Stimulated activated CD4-positive, alpha-beta T cell treated with anti-CD3 and anti-CD28 coated beads, Interleukin-1b, Interleukin-23, amount 100 ng/mL, for 4 hours (primary cell): ENCODE data around the gene ARHGAP4.

Experiments used
- DNase-seq, 2 donors: peaks; one replicate each; pipeline ENCODE4 v3.0.0-alpha.2; 2020; ENCODE audit warnings: low read depth in 2 of 2

ARHGAP4 gene

DNA sequence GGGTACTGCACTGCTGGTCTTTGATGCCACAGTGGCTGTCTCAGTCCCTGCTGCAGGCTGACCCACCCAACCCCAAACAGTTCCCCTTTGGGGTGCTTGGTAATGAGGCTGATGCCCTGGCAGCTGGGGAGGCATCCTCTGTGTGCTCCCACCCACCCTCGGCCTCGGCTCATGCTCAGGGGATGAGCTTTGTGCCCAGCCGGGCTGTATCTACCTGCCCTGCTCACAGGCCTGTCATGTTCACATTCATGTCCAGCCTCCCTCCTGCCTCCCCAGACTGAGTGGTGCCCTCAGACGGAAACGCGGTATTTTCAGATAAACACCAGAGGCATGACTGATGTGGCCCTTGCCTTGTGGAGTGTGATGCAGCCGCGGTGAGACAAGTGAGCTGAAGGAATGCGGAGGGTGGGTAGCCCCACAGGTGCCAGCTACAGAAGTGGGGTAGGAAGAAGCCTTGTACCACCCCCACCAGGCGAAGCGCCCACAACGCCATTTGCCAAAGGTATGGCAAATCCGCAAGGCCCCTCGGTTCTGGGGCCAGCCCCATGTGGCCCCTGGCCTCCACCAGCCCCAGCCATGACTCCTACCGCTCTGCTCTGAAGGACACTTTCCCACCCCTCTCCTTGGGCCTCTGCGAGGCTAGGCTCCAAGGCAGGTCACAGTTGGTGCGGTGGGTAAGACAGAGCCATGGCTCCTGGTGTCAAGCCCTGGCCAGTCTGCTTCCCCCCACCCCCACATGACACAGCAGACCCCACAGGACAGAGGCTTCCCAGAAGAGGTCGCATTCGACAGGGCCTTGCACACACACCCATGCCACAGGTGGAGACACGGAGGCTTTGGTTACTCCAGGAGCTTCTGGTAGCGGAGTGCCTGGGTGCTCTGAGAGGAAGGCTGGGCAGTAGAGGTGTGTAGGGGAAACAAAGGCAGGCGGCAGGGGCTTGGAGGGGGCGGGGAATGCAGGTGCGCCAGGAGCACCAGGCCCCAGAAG lies 20.2 kb upstream of the ARHGAP4 start:
- no peak for DNase-seq

DNA sequence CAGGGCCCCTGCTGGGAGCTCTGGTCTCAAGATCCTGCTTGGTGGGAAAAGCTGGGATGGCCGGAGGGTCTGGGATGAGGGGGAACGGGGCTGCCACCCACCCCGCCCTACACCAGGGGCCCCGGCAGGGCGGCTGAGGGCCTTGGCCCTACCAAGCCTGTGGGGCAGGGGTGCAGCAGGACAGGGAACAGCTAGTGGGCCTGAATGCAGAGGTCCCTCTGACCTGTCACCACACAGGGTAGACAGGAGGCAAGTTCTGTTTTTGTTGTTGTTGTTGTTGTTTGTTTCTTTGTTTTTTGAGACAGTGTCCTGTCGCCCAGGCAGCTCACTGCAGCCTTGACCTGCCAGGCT lies 18.7 kb upstream of the ARHGAP4 start:
- DNase-seq = no peak

DNA sequence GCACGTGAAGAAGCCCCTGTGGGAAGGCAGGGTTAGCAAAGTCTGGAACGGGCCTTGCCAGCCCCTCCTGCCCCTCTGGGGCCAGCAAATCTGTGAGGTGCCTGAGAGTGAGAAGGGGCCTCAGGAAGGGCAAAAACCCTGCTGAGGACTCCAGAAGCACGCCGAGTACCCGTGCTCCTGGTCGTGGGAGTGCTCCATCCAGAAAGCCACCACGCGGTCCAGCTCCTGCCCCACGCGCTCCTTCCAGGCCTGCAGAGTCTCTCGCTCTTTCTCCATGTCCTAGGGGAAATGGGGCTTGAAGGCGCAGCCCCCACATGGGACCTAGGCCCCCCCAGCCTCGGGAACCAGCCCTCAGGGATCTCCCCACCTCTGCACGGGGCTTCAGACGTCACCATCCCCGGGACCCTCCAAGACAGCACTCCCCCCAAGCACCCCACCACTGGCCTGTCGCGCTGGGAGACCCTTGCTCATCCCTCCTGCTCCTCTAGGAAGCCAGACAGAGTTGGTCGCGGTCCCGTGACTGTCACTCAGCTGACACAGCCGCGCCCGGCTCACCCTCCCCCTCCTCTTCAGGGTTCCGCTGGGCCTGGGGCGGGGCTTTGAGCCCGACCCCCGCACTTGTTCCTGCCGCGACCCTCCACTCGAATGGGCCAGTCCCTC lies 18.2 kb upstream of the ARHGAP4 start, which contains the start of gene RENBP:
RENBP (minus strand) TSS at position 504 of the 660 bp plus-strand sequence; CDS start at position 471, 33 bp downstream.
- peak in 1 of 2 donors; percentile 40 for DNase-seq

DNA sequence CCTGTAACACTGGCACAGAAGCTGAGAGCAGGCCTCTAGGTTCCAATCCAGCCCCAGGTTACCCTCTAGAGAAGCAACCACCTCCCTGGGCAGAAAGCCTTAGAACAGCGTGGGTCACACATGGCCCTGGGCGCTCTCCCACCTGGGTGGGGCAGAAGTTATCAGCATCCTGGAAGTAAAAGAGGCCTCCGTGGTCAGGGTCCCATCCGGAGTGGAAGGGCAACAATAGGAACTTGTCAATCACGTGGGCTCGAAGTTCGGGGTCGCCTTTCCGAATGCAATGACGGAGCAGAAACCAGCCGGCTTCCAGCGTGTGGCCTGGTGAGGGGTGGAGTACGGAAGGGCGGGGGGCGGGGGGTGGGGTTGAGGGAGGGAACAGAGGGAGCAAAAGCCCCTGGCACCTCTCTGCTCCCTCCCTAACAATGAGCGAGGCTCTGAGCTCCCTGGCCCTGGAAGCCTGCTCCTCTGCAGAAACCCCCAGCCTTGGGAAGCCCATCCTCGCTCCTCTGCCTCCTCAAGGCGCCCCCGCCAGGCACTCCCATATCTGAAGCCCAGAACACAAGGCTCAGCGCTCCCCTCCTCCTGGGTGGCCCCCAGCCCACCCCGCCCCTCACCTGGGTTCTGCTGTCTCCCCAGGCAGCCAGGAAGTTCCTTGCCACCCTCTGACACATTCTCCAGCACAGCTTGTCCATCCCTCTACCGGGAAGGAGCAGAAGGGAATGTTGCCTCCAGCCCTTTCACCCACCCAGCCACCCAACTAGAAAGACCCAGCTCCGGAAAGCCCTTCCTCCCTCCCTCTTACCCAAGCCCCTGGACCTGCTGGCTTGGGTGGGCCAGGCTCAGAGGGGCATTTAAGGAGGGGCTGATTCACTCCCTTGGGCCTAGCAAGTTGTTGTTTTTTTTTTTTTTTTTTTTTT lies 15.5 kb upstream of the ARHGAP4 start:
- no peak for DNase-seq

DNA sequence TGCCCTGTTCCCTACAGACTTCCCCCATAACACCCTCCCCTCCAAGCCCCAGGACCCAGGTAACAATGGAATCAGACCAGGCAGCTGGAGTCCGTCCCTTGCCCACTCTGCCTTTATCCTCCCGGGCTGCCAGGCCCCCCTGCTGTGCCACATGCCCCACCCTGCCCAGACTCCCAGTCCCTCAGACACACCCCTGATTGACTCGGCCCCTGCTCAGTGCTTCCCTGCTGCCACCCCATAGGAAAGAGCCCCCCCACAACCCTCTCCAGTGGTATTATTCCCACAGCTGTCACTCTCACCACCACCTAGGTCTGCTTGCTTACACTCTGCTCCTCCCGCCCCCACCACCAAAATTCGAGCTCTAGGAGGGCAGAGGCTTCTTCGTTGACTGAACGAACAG lies 13.5 kb upstream of the ARHGAP4 start:
- no peak for DNase-seq

DNA sequence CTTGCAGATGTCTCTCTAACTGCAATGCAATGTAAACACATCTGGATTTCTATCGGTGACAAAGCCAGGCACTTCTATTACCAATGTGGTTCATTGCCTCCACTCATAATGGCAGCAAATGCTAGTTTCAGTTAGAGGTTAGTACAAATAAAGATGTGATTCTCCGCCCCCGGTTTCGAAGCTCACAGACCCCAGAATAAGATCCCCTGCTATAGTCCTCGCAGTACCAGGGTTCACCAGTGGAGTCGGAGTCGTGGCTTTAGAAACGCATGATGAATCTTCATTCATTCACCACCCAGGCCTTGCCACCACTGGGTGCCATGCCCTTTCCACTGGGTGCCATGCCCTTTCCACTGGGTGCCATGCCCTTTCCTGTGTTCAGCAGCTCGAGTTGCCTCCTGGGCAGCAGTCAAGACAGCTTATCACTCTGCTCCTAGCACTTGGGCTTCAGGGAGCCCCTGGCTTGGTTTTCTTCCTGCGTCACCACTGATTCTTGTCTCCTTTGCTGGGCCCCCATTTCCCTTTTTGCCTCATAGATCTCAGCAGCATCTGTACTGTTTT lies 12.2 kb upstream of the ARHGAP4 start:
- no peak for DNase-seq

DNA sequence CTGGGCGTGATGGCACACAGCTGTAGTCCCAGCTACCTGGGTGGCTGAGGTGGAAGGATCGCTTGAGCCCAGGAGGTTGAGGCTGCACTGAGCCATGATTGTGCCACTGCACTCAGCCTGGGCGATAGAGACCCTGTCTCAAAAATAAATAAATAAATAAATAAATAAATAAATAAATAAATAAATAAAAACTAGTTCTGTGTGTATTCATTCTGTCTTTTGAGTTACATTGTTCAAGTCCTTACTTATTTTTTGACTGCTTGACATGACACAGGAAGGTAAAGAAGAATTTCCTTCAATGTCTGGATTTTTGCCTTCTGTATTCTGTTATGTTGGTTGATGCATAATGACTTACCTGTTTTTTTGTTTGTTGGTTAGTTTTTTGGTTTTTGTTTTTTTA lies 11.0 kb upstream of the ARHGAP4 start:
- DNase-seq = no peak

DNA sequence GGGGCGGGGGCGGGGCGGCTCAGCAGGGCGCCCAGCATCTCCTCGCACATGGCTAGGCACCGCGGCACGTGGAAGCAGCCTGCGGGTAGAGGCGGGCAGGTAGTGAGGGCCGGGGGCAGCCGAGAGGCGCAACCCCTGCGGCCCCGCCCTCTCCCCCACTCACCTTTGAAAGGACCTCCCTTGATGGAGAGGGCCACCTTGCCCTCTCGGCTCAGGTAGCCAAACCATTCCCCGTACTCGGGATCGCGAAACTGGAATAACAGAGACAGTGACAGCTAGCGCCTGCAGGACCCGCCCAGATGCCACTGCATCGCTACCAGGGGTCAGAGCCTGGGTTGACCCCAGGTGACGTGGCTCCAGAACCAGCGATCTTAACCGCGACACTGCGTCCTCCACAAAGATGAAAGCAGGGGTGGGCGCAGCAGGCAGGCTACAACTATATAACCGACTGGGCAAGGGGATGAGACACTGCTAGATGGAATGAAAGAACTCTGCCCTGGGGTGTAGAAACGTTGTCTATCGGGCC lies 9.3 kb upstream of the ARHGAP4 start:
- no peak for DNase-seq

DNA sequence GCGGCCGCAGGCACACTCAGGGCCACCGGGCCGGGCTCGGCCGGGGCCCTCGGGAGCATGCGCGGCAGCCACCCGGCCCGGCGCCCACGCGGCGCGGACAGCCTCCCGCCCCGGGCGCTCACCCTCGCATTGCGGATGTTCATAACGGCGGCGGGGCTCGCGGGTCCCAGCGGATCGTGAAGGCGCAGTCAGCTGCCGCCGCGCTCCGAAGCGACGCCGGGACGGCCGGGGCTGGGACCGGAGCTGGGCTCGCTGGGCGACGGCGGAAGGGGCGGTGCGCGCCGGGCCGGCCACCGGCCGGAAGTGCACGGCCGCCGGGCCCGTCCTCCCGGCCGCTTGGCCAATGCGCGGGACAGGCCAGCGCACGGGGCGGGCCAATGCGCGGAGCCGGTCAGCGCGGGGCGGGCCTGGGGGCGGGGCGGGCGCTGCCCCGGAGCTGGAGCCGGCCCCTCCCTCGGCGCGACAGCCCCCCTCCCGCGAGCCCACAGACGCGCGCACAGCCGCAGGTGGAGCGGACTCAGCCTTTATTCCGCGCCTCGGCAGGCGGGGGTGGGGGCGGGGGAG lies 8.8 kb upstream of the ARHGAP4 start, which contains the start of gene NAA10:
NAA10 (minus strand) TSS at position 276 of the 564 bp plus-strand sequence; CDS start at position 143, 133 bp downstream.
- DNase-seq = peak; percentile 49 to 68

DNA sequence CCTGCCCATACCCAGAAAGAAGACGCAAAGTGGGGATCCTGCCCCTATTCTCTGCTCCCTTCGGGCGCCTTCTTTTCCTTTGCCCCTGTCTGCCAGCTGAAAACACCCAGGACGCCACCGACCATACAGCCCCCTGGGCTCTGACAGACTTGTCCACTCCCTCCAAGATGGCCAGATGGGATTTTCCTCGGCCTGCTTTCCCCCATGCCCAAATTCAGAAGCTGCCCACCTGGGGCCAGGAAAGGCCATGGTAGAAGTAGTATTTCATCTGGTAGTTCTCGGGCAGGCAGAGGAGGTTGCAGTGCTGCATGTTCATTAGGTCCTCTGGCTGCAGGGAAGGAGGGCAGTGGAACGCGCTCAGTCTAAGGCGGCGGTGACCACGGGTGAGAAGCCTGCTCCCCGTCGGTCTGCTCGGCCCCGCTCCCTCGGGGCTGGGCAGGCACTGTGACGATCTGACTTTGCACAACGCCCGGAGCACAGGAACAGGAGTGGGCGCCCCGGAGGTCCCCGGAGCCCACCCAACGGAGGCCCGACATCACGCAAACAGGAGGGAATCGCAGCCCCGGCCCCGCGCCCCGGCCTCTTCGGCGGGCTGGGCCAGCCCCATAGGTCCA lies 8.2 kb upstream of the ARHGAP4 start:
- DNase-seq = no peak

DNA sequence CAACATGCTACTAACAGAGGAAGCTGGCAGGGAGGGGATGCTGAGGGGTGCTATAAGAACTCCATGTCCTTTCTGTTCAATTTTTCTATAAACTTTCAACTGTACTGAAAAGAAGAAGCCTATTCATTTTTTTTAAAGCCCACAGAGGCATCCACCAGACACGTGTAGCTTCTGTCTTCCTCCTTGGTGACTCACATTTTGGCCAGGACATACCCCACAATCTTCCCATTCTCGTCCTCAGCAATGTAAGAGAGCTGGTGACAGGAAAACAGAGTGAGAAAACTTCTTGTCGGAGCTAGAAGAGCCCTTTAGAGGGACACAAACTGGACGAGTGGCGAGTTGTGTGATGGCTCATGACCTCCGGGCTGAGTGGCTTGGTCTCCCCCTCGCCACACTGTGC lies 7.7 kb upstream of the ARHGAP4 start:
- no peak for DNase-seq

DNA sequence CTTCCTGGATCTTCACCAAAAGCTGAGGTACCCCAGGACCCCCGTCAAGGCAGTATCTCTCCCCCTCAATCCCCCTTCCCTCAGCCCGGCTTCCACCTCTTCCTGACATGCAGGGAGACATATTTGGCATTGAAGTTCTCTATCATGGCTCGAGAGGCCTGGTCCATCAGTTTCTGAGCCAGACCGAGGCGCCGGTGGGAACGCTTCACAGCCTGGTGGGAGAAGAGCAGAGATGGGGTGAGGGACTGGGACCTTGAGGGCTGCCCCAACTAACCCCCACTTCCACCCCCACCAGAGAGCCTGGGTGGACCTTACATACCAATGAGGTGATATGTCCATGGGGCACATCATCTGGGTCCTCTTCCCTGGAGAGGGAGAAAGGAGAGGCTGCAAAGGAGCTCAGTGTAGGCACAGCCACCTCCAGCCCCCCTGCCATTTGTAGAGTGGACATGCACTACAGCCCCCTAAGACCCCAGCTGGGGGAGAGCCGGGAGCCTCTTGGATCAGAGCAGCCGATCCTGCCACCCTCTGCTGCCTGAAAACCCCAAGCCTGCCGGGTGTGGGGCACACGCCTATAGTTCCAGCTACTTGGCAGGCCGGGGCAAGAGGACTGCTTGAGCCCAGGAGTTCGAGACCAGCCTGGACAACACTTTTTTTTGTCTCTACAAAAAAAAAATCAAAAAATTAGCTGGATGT lies 6.3 kb upstream of the ARHGAP4 start:
- no peak for DNase-seq

DNA sequence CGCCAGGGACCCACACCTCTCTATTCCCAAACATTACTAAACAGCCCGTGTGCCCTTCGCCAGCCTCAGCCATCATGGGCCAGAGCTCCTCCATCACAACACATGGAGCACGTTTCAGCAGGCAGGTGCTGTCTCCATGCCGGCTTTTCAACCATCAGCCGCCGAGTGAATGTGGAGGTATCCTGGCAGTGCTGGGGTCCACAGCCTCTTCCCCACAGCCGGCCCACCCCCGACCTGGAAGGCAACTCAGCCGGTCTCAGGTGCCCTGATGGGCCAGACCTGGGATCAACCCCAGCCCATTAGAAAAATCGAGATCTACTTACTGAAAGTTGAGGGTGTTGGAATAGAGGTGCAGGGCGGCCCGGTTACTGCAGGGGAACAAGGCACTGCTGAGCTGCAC lies 5.7 kb upstream of the ARHGAP4 start:
- DNase-seq = no peak

DNA sequence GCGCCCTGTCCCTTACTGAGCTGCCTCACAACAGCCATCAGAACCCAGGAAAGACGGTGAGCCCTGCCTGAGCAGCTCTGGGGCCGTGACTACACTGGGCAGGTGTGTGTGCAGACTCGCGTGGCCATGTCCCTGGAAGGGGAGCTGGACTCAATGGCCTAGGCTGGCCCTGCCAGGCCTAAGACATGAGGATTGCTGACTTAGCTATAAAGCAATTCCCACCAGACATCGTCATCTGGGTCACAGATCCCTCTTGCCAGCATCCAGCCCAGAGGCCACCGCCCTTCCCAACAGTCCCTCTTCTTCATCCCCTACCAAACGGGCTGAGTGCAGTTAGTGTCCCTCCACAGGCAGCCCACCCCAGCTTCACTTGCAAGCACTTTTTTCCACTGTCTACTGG lies 5.1 kb upstream of the ARHGAP4 start:
- no peak for DNase-seq

DNA sequence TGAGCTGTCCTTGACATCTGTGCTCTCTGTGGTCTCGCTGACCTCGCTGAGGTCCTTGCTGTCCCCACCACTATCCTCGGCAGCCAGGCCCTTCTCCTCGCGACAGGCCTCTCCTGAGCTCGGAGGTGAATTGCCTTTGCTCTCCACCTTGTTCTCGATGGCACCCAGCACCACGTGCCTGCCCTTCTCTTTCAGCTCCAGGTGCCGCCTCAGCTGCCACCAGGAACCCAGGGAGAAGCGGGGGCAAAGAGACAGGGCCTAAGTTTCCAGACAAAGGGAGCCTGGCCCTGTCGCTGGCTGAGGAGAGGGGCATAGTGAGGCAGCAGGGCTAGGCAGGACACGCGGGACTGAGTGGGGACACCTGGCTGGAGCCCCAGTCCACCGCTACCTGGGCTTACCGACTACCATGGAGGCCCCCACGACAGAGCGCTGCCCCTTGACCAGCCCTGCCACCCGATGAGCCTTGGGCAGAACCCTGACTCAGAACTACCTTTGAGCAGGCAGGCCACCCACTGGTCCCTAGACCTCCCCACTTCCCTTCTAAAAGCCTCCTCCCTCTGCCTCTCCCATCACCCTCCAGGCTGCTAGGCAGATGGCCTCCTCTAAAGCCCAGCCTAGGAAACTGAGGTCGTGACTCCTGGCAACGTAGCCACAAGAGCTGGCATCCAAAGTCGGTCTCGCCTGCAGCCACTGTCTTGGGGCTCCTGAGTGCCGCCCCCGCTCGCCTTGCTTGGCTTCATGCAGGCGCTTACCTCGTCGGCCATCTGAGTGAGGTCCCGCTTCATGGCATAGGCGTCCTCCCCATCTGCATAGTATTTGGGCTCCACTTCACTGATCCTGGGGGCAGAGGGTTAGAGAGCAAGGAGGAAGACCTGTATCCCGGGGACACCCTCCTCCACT lies 4.2 kb upstream of the ARHGAP4 start:
- no peak for DNase-seq

DNA sequence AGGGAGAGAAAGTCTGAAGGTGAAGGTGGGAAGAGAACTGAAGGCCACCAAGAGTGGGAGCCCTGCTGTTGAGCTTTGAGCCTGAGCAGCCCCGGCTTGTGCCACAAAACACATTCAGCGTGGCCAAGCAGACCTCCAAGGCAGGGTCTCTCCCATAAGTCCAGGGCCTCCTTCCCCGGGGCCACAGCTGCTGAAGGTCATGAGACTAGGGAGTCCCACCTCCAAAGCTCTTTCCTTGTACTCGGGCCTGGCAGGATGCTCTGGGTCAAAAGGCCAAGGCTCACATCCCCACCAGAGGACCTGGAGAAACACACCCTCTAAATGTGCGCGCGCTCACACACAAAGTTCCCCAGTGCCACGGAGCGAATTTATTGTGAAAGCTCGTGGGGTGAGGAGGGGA lies 3.5 kb upstream of the ARHGAP4 start:
- DNase-seq = no peak

DNA sequence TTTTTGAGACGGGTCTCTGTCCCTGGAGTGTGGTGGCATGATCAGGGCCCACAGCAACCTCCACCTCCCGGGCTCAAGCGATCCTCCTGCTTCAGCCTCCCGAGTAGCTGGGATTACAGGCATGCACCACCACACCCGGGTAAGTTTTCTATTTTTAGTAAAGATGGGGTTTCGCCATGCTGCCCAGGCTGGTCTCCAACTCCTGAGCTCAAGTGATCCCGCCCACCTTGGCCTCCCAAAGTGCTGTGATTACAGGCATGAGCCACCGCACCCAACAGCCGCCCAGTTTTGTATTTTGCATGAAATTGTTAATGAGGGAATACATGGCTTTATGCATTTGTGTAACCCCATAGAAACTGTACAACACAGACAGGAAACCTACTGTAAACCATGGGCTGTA lies 2.8 kb upstream of the ARHGAP4 start:
- DNase-seq = no peak

DNA sequence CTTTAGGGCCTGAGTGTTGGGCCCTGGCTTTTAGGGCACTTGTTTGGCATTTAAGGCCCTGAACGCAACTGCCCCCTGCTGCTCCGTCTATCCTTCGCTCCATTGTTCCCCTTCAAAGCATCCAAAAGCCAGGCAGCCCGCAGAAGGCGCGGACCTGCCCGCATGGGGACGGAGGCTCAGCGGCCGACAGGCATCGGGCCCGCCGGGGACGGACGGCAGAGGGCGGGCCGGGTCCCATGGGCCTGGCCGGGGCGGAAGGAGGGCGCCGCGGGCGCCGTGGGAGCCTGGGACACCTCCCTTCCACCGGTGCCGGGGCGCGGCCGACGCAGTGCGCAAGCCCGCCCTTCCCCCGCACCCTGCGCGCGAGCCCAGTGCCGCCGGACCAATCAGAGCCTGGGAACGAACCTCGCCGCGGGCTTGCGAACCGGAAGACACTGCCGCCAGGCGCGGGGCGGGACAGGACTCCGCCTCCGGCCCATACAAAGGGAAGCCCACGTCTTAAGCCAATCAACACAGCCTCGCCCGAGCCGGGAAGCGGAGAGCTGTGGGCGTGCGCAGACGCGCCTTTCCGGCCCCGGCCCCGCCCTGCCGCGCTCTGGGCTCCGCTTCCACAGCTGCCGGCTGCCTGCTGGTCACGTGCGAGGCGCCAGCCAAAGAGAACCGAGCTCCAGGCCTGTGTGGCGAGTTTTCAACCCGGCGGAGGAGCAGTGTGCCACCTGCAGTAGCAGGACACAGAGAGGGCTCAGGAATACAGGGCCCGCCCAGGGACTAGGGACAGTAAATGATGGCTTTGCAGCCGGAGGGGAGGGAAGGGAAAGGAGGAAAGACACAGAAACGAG lies 2.1 kb upstream of the ARHGAP4 start:
- DNase-seq = peak; percentile 83 to 89
